LNCAP (cell line): Measurements from ENCODE around the gene DNAH2.

Experiments used
- TF ChIP-seq, protein P1 (sequence below): fragments of 450-650 bp; IDR thresholded peaks from 2 replicates; pipeline ENCODE4 v1.5.1; 2017; ENCODE audit warnings: mild to moderate bottlenecking

DNAH2 gene

GRCh38 chr17:7790150-7790549 is 72.6 kb downstream of the DNAH2 start:
- TF ChIP-seq, protein P1, sequence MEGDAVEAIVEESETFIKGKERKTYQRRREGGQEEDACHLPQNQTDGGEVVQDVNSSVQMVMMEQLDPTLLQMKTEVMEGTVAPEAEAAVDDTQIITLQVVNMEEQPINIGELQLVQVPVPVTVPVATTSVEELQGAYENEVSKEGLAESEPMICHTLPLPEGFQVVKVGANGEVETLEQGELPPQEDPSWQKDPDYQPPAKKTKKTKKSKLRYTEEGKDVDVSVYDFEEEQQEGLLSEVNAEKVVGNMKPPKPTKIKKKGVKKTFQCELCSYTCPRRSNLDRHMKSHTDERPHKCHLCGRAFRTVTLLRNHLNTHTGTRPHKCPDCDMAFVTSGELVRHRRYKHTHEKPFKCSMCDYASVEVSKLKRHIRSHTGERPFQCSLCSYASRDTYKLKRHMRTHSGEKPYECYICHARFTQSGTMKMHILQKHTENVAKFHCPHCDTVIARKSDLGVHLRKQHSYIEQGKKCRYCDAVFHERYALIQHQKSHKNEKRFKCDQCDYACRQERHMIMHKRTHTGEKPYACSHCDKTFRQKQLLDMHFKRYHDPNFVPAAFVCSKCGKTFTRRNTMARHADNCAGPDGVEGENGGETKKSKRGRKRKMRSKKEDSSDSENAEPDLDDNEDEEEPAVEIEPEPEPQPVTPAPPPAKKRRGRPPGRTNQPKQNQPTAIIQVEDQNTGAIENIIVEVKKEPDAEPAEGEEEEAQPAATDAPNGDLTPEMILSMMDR, result no peak

DNA sequence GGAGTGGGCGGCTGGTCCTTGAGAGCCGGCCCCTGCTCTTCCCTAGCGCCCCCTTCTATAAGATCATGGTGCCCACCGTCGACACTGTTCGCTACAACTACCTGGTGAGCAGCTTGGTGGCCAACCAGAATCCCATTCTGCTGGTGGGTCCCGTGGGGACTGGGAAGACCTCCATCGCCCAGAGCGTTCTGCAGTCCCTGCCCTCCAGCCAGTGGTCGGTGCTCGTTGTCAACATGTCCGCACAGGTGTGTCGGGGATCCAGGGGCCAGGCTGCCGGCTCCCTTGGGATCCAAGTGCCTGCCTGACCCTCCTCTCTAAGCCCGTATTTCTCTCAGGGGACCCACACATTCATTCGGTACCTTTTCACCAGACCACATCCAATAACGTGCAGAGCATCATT is 75.1 kb downstream of the DNAH2 start:
- TF ChIP-seq, protein P1, result no peak

DNA sequence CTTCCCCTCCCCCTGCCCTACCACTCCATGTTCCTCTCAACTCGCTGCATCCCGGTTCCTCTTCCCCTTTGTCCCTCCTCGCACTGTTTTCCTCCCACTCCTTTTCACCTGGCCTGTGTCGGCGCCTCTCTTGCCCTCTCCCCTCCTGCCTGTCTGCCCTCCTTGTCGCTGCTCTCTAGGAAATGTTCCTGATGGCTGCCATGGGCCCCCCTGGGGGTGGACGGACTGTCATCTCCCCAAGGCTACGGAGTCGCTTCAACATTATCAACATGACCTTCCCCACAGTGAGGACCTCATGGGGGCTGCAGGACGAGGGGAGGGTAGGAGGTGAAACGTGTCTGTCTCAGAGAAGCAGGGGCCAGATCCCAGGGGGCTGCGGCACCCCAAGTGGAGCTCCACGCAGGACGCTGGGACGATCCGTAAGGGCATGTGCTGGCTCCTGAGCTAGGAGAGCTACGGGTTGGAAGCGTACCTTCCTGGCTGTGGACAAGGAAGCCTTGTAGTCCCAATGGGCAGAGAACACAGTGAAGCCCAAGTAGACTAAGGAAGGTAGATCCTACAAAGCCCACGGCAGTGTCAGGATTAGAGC is 76.6 kb downstream of the DNAH2 start:
- TF ChIP-seq, protein P1, result no peak

DNA sequence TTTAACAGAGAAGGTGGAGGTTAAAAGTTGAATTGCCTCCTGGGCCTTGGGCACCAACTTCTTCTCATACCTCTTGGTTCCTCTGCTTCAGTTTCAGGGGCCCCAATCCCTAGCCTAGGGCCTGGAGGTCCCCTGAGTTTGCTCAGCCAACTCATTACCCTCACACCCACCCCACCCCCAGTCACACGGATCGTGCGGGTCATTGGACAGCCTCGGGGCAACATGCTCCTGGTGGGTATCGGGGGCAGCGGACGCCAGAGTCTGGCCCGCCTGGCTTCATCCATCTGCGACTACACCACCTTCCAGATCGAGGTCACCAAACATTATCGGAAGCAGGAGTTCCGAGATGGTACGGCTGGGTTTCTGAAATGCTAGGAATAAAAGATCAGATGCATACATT is 80.4 kb downstream of the DNAH2 start:
- TF ChIP-seq, protein P1, result no peak

- TF ChIP-seq, protein P1, result no peak
Measured at GRCh38 chr17:7798839-7799238, 81.3 kb downstream of the DNAH2 start.

DNA sequence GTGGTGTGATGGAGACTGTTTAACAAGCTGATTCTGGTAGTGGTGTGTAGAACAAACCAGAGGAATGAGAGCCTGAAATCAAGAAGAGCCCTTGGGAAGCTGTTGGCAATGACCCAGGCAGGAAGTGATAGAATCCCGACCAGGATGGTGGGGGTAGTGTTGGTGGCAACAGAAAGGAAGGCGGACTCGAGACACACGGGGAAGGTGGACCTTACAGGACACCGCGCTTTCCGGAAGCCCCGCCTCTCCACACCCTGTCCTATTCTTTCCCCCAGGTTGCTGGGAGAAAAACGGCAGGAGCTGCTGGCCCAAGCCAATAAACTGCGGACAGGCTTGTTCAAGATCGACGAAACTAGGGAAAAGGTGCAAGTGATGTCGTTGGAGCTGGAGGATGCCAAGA is 86.4 kb downstream of the DNAH2 start:
- TF ChIP-seq, protein P1, result no peak

DNA sequence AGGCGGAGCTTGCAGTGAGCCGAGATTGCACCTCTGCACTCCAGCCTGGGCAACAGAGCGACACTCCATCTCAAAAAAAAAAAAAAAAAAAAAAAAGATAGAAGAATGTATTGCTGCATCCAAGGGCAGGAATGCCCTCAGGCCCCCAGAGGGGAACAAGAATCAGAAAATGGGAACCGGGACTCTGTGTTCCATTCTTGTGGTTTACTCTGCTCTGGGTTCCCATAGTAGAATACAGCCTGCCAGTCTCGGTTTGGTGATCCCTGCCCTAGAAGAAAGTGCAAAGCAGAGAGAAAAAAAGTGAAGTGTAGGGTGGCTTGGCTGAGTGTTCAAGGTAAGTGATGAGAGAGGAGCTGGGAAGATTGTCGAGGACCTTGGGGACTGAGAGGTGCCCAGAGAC is 89.0 kb downstream of the DNAH2 start:
- TF ChIP-seq, protein P1, result no peak

DNA sequence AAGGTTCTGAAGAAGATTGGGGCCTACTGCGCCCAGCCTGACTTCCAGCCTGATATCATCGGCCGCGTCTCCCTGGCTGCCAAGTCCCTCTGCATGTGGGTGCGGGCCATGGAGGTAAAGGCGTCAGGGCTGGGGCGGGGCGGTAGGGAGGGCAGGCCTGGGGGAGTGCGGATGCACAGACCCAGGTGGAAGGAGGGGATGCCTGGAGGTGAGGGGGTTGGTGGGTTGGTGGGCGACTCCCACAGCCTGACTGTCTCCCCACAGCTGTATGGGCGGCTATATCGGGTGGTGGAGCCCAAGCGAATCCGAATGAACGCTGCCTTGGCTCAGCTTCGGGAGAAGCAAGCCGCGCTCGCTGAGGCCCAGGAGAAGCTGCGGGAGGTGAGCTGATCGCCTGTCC is 89.7 kb downstream of the DNAH2 start:
- TF ChIP-seq, protein P1, result no peak
